NCI-H2227 treated with DMSO at 0.1 percent for 48 hours (cell line): ENCODE measurements around the gene ALX4.

Experiments used
- DNase-seq: peaks from one replicate; lab custom pipeline; 2025; lab: John Stamatoyannopoulos, UW

The ALX4 gene

DNA sequence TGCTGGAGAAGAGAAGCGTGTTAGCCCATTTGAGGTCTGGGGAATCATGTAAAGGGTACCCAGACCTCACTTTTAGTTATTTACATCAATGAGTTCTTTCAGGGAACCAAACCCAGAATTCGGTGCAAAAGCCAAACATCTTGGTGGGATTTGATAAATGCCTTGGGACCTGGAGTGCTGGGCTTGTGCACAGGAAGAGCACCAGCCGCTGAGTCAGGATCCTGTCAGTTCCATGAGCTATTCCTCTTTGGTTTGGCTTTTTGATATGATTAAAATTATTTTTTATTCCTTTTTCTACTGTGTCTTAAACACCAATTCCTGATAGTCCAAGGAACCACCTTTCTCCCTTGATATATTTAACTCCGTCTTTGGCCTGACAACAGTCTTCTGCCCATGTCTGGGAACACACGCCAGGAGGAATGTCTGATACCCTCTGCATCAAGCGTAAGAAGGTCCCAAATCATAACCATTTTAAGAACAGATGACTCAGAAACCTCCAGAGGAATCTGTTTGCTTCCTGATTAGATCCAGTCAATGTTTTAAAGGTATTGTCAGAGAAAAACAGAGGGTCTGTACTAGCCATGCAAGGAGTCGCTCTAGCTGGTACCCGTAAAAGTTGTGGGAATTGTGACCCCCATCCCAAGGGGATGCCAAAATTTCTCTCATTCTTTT is 65.2 kb downstream of the ALX4 start:
- no peak for DNase-seq

DNA sequence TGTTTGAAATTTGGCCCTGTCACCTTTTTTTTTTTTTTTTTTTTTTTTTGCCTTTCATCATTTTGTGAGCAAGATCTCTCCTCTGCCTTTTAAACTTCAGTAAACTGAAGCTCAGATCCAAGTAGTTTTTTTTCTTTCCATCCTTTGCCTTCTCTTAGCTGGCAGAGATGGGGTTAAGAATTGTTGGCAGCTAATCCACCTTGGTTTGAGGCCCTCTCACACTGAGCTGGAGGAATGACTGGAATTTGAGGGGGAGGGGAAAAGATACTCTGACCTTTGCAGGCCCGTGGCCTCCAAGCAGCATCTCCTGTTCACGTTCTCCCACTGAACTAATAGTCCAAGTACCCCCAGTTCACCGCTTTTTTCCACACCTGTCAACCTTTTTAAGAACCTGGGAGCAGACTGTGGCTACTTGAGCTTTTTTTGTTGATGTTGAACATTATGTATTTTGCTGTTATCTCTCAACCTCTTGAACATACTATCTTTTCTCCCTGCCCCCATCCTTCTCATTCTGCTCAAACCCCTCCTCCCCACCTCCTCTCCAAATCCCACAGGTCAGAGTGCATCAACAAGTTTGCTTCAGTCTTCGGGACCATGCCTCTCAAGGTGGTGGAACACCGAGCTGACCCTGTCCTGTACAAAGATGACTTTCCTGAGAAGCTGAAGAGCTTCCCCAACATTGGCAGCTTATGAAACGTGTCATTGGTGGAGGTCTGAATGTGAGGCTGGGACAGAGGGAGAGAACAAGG is 66.2 kb downstream of the ALX4 start:
- no peak for DNase-seq

DNA sequence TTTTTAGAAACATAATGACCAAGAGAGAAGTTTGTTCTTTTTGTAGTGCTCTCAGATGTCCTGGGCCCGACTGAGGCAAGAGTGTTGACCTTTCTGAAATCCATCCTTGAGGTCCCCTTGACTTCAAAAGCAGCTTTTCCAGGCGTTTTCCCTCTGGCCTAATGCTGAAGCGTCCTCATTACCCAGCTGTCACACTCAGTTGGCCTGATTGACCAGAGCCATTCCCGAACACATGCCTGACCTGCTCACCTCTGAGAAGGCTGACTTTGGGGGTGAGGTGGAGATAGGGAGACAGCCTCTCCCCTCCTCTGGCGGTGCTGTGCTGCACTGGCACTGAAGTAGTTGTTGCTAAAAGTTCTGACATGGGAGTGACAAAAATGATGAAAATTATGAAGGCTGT is 66.9 kb downstream of the ALX4 start:
- DNase-seq, result no peak

DNA sequence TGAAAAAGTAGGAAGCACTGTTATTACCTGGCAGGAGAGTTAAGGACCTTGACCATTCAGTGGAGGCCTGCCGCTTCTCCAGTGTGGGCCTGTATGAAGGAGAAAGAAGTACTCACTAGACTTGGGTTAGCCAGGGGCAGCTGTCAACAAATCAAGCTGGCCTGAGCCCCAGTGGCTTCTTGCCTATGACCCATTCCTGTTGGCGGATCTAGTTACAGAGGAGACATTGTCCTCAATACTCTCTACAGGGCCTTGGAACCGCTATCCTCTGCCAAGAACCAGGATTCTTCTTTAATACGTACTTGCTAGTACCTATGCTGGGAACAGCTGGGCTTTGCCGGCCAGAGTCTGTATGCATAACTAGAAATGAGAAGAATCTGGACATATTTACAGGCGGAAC is 68.1 kb downstream of the ALX4 start:
- DNase-seq, result no peak

DNA sequence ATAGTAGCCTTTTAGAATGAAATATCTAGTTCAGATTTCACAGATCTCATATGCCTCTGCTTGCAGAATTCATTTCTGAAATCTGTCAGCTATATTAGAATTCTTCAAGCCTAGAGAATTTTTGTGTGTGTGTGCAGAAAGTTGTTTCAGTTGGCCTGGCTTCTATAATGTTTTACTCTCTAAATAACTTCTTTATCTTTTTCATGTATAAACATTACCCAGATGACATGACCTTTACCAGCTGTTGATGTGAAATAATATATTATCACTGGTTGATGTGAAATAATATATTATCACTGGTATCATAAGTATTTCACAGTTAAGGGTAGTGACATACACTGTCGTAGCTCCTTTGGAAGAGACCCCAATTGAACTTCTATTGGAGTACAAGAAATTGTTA is 72.8 kb downstream of the ALX4 start:
- DNase-seq, result no peak

DNA sequence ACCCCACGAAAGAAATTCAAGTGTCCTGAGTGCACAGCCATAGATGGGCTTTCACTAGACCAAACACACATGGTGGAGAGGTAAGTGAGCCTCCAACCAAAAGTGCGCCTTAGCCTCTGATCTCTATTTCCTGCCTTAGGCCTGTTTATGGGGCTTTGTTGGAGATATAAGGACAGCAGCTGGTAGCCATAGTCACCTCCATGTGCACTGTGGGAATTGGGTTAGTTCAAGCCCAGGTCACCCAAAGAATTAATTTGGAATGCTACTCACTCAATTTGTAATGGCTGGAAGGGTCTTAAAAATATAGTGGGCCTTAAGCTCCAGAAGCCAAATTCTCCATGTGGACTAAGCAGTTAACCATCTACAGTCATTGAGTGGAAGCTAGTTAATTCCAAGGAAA is 73.6 kb downstream of the ALX4 start:
- no peak for DNase-seq

DNA sequence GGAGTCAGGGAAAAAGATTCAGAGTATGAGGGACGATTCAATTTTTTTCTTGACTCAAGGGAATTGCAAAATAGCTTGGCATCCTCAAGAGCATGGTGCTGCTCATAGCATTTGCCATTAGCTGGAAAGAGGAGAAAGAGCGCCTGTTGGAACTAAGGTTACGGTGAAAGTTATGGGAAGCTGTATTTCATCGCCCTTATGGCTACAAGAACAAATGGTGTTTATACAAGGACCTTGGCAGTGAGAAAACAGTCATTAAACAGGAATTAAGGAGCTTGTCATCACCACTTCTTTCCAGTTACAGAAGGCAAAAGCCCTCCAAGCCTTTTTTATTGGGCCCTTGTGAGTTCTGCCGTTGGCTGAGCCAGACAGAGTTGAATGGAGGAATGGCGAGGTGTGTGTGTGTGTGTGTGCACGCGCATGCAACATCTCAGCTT is 74.2 kb downstream of the ALX4 start:
- no peak for DNase-seq

DNA sequence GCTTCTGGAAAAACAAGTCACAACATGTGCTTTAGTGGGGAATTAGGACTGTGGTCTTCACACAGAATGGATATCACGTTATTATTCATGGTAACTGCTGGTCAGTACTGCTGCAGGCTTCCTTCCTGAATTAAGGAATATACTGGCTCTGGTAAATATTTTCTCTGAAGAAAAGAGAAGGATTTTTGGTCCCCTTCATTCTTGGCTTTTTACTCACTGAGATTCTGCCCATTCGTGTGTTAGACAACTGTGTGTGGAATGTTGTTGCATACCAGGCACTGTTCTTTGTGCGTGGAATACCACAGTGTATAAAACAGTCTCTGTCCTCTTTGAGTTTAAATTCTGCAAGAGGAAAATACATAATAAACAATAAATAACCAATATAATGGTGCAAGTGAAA is 80.3 kb downstream of the ALX4 start:
- DNase-seq, result no peak

DNA sequence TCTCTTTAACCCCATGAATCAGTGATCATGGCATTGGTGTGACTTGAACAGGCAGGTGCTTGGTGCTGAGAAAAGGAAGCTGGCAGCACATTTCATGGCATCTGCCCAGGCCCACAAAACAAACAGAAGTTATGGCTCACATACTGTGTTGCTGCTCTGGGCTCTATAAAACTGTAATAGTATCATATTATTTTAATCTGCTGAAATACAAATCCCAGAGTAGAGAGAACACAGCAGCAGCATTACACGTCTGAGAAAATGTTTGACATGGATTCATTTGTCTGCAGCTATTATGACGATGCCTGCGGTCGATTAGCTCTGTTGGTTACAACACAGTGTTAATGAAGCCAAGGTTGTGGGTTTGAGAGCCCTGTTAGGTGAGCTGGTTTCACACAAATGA is 80.8 kb downstream of the ALX4 start:
- no peak for DNase-seq

DNA sequence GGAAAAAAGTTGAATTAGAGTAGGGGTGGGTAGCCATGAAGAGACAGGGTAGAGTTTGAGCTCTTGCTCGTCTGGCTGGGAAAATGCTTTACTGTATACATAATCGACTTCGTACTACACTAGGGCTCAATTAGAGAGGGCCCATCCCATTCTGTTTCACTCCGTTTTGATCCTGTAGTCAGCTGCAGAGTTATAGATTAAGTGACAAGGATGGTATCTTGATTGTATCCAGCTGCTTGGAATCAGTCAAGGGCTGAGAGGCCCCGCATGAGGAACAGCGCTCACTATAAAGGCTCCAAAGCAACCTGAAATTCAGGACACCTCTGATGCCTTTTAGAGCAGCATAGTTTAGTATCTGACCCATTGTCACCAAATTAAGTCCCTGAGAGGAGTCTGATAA is 81.6 kb downstream of the ALX4 start:
- DNase-seq, result no peak

DNA sequence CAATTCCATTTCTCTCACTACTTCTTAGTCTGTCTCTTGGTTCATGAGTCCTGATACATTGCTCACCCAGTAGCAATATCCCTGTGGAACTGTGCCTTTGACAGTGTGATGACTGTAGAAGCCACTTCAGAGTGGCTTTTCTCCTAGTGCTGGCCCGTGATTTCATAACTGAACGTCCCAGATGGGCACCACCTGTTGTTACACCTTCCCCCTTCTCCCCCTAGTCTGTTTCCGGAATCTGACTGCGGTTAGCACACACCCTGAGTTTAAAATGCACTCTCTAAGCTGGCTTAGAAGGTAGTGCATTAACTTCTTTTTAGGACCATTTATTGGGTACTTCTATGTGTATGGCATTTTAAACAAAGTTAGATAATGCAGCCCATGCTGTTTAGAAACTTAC is 83.0 kb downstream of the ALX4 start:
- DNase-seq, result no peak

DNA sequence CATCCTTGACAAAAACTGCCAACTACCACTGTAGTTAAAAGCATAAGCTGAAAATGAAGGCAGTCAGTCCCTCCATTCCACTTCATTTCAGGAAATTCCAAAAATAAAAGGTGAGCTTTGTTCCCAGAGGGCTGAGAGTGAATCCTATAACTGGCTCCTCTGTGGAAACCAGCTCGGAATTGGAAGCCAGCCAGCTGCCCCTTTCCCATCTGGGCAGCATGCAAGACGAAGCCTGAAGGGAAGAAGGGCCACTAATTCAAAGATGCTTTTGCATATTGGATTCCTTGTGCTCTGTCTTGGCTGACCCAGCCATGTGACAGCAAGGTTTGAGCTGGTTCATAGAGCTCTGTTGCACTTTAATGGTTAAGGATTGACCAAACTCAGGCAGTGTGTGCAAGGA is 83.4 kb downstream of the ALX4 start:
- no peak for DNase-seq

DNA sequence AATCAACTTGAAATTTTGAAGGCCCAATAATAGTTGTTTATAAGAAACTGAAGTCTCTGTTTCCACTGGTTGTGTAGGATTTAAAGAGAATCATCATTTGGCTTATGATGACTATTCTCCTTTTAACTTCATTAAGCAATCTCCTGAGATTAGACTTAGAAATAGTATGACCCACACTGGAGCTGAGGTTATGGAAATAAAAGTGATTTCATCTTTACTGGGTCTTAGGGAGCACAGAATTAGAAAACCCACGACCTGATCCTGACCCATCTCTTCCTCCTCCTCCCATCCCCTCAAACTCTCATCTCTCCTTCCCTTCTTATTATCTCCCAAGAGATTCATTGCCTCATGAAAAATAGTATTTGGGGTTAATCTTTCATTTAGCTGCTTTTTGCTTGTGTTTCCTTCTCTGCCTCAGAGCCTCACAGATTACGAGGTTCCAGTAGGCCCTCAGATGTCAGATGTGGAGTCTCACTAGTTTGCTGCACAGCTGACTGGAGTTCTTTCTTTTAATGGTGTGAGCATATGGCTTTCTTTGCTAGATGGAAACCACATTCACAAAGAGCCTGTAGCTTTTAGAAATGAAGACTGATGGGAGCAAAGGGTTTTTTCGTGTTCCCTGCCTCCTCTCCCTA is 85.0 kb downstream of the ALX4 start:
- no peak for DNase-seq

DNA sequence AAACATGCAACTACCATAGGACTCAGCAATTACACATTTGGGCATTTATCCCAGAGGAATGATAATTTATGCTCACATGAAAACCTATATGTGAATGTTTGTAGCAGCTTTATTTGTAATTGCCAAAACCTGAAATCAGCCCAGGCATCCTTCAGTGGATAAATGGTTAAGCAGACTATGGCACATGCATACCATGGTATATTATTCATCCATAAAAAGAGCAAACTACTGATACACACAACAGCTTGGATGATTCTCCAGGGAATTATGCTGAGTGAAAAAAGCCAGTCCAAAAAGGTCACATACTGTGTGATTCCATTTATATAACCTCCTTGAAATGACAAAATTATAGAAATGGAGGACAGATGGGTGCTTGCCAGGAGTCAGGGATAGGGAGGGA is 86.7 kb downstream of the ALX4 start:
- DNase-seq, result no peak

DNA sequence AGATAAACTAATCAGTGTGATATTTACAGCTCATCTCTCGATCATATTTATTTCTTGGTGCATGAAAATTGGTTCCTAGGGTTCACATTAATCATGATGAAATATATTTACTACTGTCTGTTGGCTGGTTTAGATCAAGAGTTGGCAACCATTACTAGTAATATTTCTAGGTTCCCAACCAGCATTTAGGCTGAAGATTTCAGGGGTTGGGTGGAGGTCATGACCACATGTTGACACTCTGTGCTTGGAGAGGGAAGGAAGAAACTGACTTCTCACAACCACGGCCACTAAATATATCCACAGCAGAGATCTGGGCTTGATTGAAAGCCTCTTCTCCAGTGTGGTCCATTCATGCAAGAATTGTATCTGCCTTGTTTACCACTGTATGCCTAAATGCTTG is 87.9 kb downstream of the ALX4 start:
- DNase-seq, result no peak

DNA sequence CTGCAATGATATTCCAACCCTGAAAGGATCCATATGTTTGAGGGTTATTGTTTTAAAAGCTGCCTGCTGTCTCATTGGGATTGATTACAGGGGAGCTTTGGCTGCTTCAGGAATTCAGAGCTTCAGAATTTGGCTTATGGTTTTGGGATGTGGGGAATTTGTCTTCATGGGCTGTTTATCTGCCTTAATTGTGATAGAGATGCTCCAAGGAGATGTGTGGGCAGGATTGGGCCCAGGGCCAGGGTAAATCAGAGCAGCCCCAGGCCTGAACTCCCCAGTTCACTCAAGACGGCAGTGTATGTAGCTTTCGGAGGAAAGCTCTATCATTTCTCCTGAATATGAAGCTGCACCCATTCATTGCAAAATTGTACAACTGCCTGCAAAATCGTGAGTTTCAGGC is 88.5 kb downstream of the ALX4 start:
- DNase-seq, result no peak

DNA sequence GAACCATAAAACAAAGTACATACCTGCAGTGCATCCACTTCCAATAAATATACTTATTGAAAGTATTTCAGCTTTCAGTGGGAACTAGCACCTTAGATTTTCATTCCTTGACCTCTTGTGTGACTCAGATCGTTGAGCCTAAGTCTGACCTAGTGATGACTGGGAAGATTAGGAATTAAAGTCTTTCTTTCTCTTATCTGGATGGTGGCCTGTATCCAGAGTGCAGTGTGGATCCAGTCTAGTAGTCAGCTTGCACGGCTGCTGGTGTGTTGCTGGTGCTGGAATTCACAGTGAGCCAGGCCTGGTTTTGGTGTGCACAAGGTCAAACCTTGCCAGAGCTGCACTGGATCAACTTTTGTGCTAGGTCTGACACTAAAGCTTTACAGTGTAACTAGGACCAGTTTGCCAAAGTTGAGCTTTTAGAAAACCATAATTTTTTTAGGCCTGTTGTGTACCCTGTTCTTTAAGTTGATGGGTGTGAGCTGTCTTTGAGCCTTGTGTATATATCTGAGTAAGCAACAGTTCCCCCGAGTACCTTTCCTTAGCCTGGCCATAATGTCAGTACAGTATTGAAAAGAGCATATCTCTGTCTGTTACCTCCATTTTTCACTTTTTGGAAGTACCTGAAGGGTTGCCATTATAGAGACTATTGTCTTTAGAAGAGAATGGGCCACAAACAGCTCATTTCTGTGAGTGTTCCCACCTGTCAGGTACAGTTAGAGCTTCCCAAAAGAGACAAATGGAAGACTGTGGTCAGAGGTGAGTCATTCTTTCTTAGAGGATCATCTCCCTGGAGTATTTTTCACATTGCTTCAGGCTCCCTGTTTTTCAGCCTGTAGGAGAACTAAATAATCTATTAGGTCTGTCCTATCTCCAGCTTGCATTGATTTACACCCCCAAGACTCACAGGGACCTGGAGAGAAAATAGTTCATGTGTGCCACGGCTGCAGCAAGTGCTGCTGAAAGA is 89.8 kb downstream of the ALX4 start:
- DNase-seq, result no peak

DNA sequence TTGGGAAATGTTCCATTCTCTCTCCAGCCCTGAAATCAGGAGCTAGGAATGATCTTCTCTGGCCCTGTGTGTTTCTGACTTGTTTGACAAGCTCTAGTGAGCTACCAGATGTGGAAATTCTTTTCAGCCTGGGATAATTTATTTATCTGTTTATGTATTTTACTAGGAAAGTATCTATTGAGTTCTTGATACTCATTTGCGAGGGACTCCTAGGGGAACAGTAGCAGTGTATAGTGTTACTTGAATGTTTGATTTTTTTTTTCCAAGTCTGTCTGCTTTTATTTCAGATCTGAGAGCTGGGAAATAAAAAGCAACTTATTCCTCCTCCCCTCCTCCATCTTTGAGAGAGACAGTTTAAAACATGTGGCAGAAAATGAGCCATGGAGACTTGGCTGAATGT is 92.5 kb downstream of the ALX4 start:
- no peak for DNase-seq

DNA sequence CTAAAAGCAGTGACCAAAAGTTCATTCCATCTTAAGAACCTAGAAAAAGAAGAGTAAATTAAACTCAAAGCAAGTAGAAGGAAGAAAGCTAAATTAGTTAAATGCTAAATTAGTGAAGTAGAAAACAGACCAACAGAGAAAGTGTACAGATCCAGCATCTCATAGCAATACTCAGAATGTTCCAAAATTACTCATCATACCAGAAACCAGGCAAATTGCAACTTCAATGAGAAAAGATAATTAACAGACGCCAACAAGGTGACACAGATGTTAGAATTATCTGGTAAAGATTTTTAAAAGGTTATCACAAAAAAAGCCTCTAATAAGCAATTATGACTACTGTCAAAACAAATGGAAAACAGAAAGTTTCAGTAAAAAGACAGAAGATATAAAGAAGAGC is 96.8 kb downstream of the ALX4 start:
- DNase-seq, result no peak

DNA sequence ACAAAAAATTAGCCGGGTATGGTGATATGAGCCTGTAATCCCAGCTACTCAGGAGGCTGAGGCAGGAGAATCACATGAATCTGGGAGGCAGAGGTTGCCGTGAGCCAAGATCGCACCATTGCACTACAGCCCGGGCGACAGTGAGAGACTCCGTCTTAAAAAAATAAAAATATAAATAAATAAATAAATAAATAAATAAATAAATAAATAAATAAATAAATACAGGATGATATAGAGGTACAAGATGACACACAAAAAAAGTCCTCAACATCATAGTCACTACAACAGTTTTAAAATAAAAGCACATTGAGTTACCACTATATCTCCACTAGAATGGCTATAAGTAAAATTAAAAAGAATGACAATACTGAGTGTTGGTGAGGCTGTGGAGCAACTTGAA is 97.8 kb downstream of the ALX4 start:
- no peak for DNase-seq
